Kidney epithelial cell (primary cell): ENCODE measurements around the gene TRIML1. TPM values are rescaled to one million over a fixed set of nuclear protein-coding genes. Genes with fewer than 3 reads are reported as not detected.
"Not testable (repeated sequence)": the region's sequence is repeated elsewhere in the genome, so short reads cannot be mapped to it uniquely, and the experiment has no call there.

Experiments
- DNase-seq: peaks from one replicate; pipeline ENCODE4 v3.0.0-alpha.2; 2010; ENCODE audit warnings: low read depth
- H3K27me3 ChIP-seq: 2 replicates; pipeline ENCODE4 v1.6.0; 2011; ENCODE audit warnings: low read length; ENCODE audit not compliant: control insufficient read depth, insufficient read depth
- H3K36me3 ChIP-seq: 2 replicates; pipeline ENCODE4 v1.5.1; 2011; ENCODE audit warnings: low read length; ENCODE audit not compliant: control insufficient read depth, insufficient read depth
- H3K4me3 ChIP-seq: 2 replicates; pipeline ENCODE4 v1.5.1; 2011; ENCODE audit warnings: low read depth, mild to moderate bottlenecking, control low read depth, low read length
- total RNA-seq: library from RNA; depleted of rRNA; stranded (reverse); fragments of >200 nt; gene quantifications from 2 replicates; pipeline ENCODE4 v1.2.3, GENCODE V29; 2015
- TF ChIP-seq, protein P1 (sequence below): IDR thresholded peaks from 2 replicates; pipeline ENCODE4 v1.5.1; 2011; ENCODE audit warnings: mild to moderate bottlenecking, moderate library complexity, low read length, control low read depth, inconsistent platforms; ENCODE audit not compliant: insufficient read depth, poor library complexity, severe bottlenecking

Gene TRIML1
- total RNA-seq, 1 donor from 2014 or later: not detected

GRCh38 chr4:188158336-188158735 is 19.1 kb downstream of the TRIML1 start:
- Histone ChIP-seq H3K27me3 (no peaks in the 10 kb centered on the region), H3K36me3 (no peaks in the 10 kb centered on the region), H3K4me3 (no peak overlapping the region)
- DNase-seq: no peak
- TF ChIP-seq, protein P1, sequence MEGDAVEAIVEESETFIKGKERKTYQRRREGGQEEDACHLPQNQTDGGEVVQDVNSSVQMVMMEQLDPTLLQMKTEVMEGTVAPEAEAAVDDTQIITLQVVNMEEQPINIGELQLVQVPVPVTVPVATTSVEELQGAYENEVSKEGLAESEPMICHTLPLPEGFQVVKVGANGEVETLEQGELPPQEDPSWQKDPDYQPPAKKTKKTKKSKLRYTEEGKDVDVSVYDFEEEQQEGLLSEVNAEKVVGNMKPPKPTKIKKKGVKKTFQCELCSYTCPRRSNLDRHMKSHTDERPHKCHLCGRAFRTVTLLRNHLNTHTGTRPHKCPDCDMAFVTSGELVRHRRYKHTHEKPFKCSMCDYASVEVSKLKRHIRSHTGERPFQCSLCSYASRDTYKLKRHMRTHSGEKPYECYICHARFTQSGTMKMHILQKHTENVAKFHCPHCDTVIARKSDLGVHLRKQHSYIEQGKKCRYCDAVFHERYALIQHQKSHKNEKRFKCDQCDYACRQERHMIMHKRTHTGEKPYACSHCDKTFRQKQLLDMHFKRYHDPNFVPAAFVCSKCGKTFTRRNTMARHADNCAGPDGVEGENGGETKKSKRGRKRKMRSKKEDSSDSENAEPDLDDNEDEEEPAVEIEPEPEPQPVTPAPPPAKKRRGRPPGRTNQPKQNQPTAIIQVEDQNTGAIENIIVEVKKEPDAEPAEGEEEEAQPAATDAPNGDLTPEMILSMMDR: no peak

DNA sequence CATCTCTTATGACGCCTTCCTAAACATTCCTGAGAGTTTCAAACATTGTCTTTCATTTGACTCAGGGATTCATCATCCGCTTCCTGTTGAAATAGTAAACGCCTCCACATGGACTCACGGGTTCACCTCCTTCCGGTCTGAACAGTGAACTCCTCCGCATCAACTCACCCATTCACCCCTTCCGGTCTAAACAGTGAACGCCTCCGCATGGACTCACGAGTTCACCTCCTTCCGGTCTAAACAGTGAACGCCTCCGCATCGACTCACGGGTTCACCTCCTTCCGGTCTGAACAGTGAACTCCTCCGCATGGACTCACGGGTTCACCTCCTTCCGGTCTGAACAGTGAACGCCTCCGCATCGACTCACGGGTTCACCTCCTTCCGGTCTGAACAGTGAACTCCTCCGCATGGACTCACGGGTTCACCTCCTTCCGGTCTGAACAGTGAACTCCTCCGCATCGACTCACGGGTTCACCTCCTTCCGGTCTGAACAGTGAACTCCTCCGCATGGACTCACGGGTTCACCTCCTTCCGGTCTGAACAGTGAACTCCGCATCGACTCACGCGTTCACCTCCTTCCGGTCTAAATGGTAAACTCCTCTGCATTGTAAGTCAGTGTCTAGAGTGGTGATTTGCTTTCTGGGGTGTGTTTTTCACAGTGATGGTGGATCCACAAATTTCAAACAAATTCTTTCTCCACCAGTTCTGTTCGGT is 20.4 kb downstream of the TRIML1 start:
- H3K4me3 ChIP-seq: not testable (repeated sequence)

GRCh38 chr4:188160406-188160805 is 21.2 kb downstream of the TRIML1 start:
- H3K36me3 ChIP-seq: no peaks in the 10 kb centered on the region
- no peaks in the 10 kb centered on the region for H3K27me3 ChIP-seq
- TF ChIP-seq, protein P1: no peak
- DNase-seq: no peak
- no peak overlapping the region for H3K4me3 ChIP-seq

More for the DNA sequence above, 20.4 kb downstream of the TRIML1 start:
- not testable (repeated sequence) for H3K27me3 ChIP-seq, DNase-seq, H3K36me3 ChIP-seq

- Histone ChIP-seq H3K4me3 (no peak overlapping the region), H3K36me3 (no peaks in the 10 kb centered on the region), H3K27me3 (no peaks in the 10 kb centered on the region)
- TF ChIP-seq, protein P1: no peak
- no peak for DNase-seq
Observed at GRCh38 chr4:188161167-188161566, 21.9 kb downstream of the TRIML1 start.

DNA sequence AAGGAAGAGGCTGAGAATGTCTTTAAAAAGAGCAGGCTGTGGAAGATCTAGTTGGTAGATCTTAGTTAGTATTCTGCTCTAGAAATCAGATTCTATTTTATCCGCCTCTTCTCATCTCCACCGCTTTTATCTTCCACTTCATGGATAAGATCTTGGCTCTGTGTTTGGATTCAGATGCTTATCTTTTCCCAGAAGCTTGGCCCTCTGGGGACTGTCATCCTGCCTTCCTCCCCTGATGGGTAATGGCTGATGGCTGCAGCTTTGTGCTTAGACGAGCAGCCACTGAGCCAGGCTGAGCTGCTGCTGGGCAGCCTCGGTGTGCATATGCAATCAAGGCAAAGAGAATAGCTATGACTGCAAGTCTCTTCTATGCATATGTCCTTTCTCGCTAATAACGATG is 23.5 kb downstream of the TRIML1 start:
- Histone ChIP-seq H3K27me3 (no peaks in the 10 kb centered on the region), H3K4me3 (no peak overlapping the region), H3K36me3 (no peaks in the 10 kb centered on the region)
- no peak for DNase-seq
- TF ChIP-seq, protein P1: no peak

- H3K4me3 ChIP-seq: no peak overlapping the region
- TF ChIP-seq, protein P1: no peak
- DNase-seq: no peak
- no peaks in the 10 kb centered on the region for H3K36me3 ChIP-seq
- no peaks in the 10 kb centered on the region for H3K27me3 ChIP-seq
Observed at GRCh38 chr4:188168726-188169373, 29.6 kb downstream of the TRIML1 start.
